HG02884 (cell line): ENCODE results near the gene BTBD7.
A peak's percentile ranks its signal among the peaks of the same experiment; 100 is the strongest.
"Not testable (repeated sequence)": the region's sequence is repeated elsewhere in the genome, so short reads cannot be mapped to it uniquely, and the experiment has no call there.

Experiments
- ATAC-seq: cut with Tn5 transposase; IDR thresholded peaks from one replicate; pipeline ENCODE4 v1.9.1; 2021; ENCODE audit warnings: mild to moderate bottlenecking, moderate library complexity; ENCODE audit not compliant: unreplicated experiment

BTBD7 gene

GRCh38 chr14:93332853-93333630 is at the start of gene BTBD7:
Gene BTBD7, minus strand, starts transcription at chr14:93333036. Its CDS starts 36,985 bp downstream, at chr14:93296051.
- peak; percentile 72 for ATAC-seq

GRCh38 chr14:93381644-93382043 is 48.8 kb upstream of the BTBD7 start:
- ATAC-seq, result peak; percentile 74

- ATAC-seq, result no peak
Observed at GRCh38 chr14:93379831-93380230, 47.0 kb upstream of the BTBD7 start.

GRCh38 chr14:93375673-93376156 is 42.9 kb upstream of the BTBD7 start:
- ATAC-seq, result peak; percentile 94

GRCh38 chr14:93369713-93370266 is 37.0 kb upstream of the BTBD7 start:
- ATAC-seq, result peak; percentile 93

GRCh38 chr14:93368996-93369712 is 36.3 kb upstream of the BTBD7 start:
- ATAC-seq, result no peak

GRCh38 chr14:93354873-93355272 is 22.0 kb upstream of the BTBD7 start:
- ATAC-seq, result not testable (repeated sequence)

GRCh38 chr14:93348292-93348691 is 15.5 kb upstream of the BTBD7 start:
- no peak for ATAC-seq

GRCh38 chr14:93347850-93348249 is 15.0 kb upstream of the BTBD7 start:
- ATAC-seq, result no peak

GRCh38 chr14:93346926-93347721 is 14.3 kb upstream of the BTBD7 start, which contains the start of gene COX8C:
Gene COX8C, plus strand, starts transcription at chr14:93347182. Its CDS starts 87 bp downstream, at chr14:93347269.
- no peak for ATAC-seq

GRCh38 chr14:93343797-93344196 is 11.0 kb upstream of the BTBD7 start:
- no peak for ATAC-seq

GRCh38 chr14:93343266-93343665 is 10.4 kb upstream of the BTBD7 start:
- no peak for ATAC-seq

- no peak for ATAC-seq
Observed at GRCh38 chr14:93337884-93338283, 5.0 kb upstream of the BTBD7 start.

GRCh38 chr14:93337143-93337753 is 4.4 kb upstream of the BTBD7 start:
- no peak for ATAC-seq

- ATAC-seq, result no peak
Observed at GRCh38 chr14:93333631-93334103, 831 bp upstream of the BTBD7 start.

GRCh38 chr14:93332397-93332852 is 411 bp downstream of the BTBD7 start:
- peak; percentile 46 for ATAC-seq

- ATAC-seq, result no peak
Observed at GRCh38 chr14:93331728-93332396, 974 bp downstream of the BTBD7 start.

GRCh38 chr14:93331002-93331727 is 1.7 kb downstream of the BTBD7 start:
- no peak for ATAC-seq

- ATAC-seq, result no peak
Observed at GRCh38 chr14:93330609-93331000, 2.2 kb downstream of the BTBD7 start.
